MM.1S (cell line): Measurements from ENCODE around the gene SELENOO.

Experiments used
- EZH2 ChIP-seq: fragments of 300-600 bp; sonication (generic); optimal IDR thresholded peaks from 2 replicates; pipeline ENCODE3; 2017; ENCODE audit warnings: low read depth, mild to moderate bottlenecking, antibody characterized with exemption, low read length, mixed read lengths
- EZH2phosphoT487 ChIP-seq: fragments of 300-600 bp; sonication (generic); IDR thresholded peaks from 2 replicates; pipeline ENCODE4 v1.6.1; 2018; ENCODE audit warnings: antibody characterized with exemption, low read length
- TF ChIP-seq, protein P1 (sequence below): fragments of 300-600 bp; sonication (generic); IDR thresholded peaks from 2 replicates; pipeline ENCODE4 v1.5.1; 2016; ENCODE audit warnings: antibody characterized with exemption, low read length, mixed read lengths

DNA sequence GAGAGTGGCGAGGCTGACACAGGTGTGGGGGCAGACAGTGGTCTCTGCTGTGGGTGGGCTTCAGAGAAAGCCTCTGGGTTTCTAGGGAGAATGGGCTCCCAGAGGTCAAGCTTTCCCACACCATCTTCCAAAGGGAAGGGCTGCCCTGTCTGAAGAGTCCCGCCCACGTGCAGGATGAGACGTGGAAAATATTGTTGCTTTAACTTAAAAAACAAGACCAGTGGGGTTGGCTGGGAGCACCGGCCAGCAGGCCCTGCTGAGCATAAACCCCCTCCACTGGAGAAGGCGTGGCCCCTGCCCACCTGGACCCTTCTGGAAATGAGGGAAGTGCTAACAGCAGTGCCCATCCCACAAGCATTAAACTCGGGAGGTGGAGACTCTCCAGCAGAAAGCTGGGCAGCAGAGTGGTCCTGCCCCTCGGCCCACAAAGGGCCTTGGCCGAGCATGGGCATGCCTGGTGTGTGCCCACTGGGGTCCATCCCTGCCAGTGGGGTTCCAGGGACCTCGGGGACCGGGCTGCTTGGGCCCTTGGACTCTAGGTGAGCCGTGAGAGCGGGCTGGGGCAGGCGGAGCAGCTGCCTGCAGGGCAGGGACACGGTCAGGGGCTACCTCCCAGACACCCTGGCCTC is 15.4 kb downstream of the SELENOO start:
- TF ChIP-seq, protein P1, sequence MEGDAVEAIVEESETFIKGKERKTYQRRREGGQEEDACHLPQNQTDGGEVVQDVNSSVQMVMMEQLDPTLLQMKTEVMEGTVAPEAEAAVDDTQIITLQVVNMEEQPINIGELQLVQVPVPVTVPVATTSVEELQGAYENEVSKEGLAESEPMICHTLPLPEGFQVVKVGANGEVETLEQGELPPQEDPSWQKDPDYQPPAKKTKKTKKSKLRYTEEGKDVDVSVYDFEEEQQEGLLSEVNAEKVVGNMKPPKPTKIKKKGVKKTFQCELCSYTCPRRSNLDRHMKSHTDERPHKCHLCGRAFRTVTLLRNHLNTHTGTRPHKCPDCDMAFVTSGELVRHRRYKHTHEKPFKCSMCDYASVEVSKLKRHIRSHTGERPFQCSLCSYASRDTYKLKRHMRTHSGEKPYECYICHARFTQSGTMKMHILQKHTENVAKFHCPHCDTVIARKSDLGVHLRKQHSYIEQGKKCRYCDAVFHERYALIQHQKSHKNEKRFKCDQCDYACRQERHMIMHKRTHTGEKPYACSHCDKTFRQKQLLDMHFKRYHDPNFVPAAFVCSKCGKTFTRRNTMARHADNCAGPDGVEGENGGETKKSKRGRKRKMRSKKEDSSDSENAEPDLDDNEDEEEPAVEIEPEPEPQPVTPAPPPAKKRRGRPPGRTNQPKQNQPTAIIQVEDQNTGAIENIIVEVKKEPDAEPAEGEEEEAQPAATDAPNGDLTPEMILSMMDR = no peak
- no peak for TF ChIP-seq EZH2
- TF ChIP-seq EZH2phosphoT487 = no peak
